Stomach smooth muscle (tissue), 2 donors: Measurements from ENCODE around the gene SPDYE2B.
"Not testable (repeated sequence)": the region's sequence is repeated elsewhere in the genome, so short reads cannot be mapped to it uniquely, and the experiment has no call there.

Source experiments
- H3K27ac ChIP-seq: one replicate; pipeline ENCODE4 v1.7.0; 2013; ENCODE audit warnings: mild to moderate bottlenecking, low read length, inconsistent platforms
- H3K27me3 ChIP-seq, 2 donors: one replicate each; pipeline ENCODE4 v1.7.0; 2013; ENCODE audit warnings: low read length in 2 of 2; ENCODE audit not compliant: insufficient read depth in 2 of 2, control insufficient read depth in 1 of 2
- H3K36me3 ChIP-seq, 2 donors: one replicate each; pipeline ENCODE4 v1.7.0; 2013; ENCODE audit warnings: low read length in 2 of 2; ENCODE audit not compliant: control insufficient read depth in 2 of 2, insufficient read depth in 2 of 2
- H3K4me1 ChIP-seq: one replicate; pipeline ENCODE4 v1.7.0; 2013; ENCODE audit warnings: low read length; ENCODE audit not compliant: control insufficient read depth, insufficient read depth
- H3K4me3 ChIP-seq, 2 donors: one replicate each; pipeline ENCODE4 v1.7.0; 2013; ENCODE audit warnings: low read length in 2 of 2
- H3K9ac ChIP-seq, 2 donors: one replicate each; pipeline ENCODE4 v1.7.0; 2013; ENCODE audit warnings: low read length in 2 of 2, mild to moderate bottlenecking in 1 of 2
- H3K9me3 ChIP-seq, 2 donors: one replicate each; pipeline ENCODE4 v1.7.0; 2013; ENCODE audit warnings: low read length in 2 of 2; ENCODE audit not compliant: control insufficient read depth in 2 of 2
- donor health status: healthy.
- donor health status: Pancreatic carcinoma.

Gene SPDYE2B

GRCh38 chr7:102643404-102643803 lies 6.7 kb upstream of the SPDYE2B start:
- H3K27ac ChIP-seq, H3K4me1 ChIP-seq, H3K9ac ChIP-seq, H3K36me3 ChIP-seq, H3K27me3 ChIP-seq, H3K9me3 ChIP-seq, H3K4me3 ChIP-seq: not testable (repeated sequence)

DNA sequence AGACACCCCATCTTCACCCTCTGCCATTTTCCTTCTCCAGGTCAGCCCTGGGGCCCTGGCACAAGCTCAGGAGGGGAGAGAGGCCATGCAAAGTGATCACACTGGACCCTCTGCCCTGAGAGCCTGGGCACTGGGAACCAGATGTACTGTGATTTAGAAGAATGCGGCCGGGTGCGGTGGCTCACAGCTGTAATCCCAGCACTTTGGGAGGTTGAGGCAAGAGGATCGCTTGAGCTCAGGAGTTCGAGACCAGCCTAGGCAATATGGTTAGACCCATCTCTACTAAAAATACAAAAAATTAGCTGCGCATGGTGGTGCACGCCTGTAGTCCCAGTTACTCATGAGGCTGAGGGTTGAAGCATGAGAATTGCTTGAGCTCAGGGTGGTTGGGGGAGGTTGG lies 2.3 kb upstream of the SPDYE2B start:
- H3K27me3 ChIP-seq, H3K36me3 ChIP-seq, H3K4me1 ChIP-seq, H3K9ac ChIP-seq, H3K4me3 ChIP-seq, H3K9me3 ChIP-seq, H3K27ac ChIP-seq: not testable (repeated sequence)

DNA sequence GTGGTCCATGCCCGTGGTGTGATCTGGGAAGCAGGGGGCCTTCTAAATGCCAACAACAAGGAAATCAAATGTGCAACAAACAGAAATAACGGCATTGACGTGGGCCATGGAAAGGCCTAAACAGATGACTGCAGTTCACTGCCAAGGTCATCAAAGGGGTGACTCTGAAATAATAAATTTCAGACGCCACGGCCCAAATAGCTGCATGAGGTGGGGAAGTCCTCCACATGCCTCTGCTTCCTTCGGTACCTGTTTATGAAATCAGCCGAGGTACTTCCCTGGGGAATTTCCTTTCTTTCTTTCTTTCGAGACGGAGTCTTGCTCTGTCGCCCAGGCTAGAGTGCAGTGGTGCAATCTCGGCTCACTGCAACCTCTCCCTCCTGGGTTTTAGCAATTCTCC lies 14.6 kb downstream of the SPDYE2B start:
- not testable (repeated sequence) for H3K9ac ChIP-seq, H3K36me3 ChIP-seq, H3K27ac ChIP-seq, H3K4me3 ChIP-seq, H3K4me1 ChIP-seq, H3K9me3 ChIP-seq, H3K27me3 ChIP-seq

DNA sequence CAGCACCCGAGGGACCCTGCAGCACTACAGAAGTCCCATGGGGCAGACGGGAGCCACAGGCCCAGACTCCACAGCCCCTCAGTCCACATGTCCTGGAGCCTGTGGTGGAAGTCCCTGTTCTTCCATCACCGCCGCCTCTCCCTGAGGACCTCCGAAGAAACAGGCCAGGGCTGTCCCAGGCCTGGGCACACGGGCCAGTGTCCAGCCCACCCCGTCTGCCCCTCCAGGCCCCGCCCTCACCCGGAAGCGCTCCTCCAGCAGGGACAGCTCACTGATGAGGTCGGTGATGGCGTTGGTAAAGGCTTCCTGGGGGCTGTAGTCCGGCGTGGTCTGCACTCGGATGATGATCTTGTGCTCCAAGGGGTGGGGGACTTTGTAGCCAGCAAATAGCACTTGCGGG lies 16.7 kb downstream of the SPDYE2B start:
- H3K27me3 ChIP-seq, H3K9me3 ChIP-seq, H3K4me3 ChIP-seq, H3K4me1 ChIP-seq, H3K27ac ChIP-seq, H3K9ac ChIP-seq, H3K36me3 ChIP-seq: not testable (repeated sequence)

DNA sequence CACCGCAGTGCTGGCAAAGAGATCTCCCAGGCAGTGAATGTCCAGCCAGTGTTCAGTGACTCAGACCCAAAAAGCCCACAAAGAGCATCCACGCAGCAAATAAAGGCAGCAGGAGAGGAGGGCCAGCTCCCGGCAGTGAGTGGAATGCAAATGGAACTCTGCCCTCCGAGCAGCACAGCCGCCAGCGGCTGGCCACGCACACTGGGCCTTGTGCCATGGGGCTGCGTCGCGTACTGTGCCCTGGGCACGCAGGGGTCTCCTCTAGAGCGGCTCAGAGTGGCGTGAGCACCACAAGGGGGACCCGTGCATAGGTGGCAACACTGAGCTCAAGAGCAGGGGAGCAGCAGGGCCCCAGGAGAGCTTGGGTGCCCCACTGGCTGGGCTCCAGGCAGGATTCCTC lies 17.4 kb downstream of the SPDYE2B start:
- H3K4me1 ChIP-seq, H3K9me3 ChIP-seq, H3K27ac ChIP-seq, H3K4me3 ChIP-seq, H3K9ac ChIP-seq, H3K36me3 ChIP-seq, H3K27me3 ChIP-seq: not testable (repeated sequence)

DNA sequence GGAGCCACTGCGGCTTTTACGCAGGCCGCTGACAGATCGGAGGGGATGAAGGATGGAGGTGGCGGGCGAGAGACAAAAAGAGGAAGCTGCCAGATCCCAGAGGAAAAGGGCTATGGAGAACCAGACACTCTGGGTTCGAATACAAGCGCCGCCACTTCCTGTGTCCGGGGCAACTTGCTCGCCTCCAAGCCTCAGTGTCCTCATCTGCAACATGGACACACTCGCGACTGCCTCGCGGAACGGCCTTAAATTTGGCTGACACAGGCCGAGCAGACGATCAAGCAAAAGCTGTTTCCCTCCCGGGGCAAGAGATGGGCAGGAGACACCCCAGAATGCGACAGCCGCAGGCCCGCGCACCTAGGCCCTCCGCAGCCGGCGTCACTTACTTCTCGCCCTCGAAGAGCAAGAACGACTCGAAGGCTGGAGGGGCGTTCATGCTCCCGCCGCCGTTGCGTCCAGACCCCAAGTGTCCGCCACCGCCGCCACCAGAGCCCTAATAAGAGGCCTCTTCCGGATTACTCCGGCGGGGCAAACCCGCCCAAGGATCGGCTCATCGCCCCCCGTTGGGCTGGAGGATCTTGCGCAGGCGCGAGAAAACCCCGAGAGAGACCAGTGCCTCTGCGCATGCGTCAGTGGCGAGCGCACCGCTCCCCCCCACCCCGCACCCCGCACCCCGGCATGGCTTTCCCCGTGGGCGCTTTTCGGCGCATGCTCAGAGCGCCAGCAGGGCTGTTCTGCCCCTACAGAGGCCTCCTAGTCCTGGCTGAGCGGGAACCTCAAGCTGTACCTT lies 21.2 kb downstream of the SPDYE2B start, which contains the start of gene POLR2J2:
POLR2J2 (minus strand) TSS at position 498 of the 790 bp plus-strand sequence; CDS start at position 436, 62 bp downstream.
- H3K27me3 ChIP-seq, H3K36me3 ChIP-seq, H3K4me1 ChIP-seq, H3K27ac ChIP-seq, H3K9me3 ChIP-seq: not testable (repeated sequence)
- Histone ChIP-seq H3K4me3 (peak within 1 kb of the TSS; percentile 19 to 61), H3K9ac (peak within 1 kb of the TSS in 1 of 2 donors; percentile 57)

DNA sequence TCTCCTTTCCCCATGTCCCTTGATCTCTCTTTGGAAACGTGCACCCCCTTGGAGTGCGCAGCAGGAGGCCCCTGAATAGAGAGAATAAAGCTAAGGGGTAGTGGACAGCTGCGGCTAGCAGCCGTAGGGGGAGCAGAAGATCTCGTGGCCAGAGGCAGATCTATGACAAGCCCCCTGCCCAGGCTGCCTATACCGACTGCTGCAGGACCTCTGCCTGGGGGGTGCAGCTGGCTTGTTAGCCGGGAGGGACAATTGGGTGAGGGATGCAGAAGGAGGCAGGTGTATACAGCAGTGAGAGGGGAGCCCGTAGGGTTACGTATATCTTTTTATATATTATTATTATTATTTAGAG lies 21.8 kb downstream of the SPDYE2B start:
- H3K9ac ChIP-seq, H3K27ac ChIP-seq, H3K9me3 ChIP-seq, H3K36me3 ChIP-seq, H3K4me3 ChIP-seq, H3K4me1 ChIP-seq, H3K27me3 ChIP-seq: not testable (repeated sequence)

GRCh38 chr7:102673447-102674067 lies 23.4 kb downstream of the SPDYE2B start:
- not testable (repeated sequence) for H3K4me3 ChIP-seq, H3K36me3 ChIP-seq, H3K4me1 ChIP-seq, H3K27ac ChIP-seq, H3K9ac ChIP-seq, H3K9me3 ChIP-seq, H3K27me3 ChIP-seq

DNA sequence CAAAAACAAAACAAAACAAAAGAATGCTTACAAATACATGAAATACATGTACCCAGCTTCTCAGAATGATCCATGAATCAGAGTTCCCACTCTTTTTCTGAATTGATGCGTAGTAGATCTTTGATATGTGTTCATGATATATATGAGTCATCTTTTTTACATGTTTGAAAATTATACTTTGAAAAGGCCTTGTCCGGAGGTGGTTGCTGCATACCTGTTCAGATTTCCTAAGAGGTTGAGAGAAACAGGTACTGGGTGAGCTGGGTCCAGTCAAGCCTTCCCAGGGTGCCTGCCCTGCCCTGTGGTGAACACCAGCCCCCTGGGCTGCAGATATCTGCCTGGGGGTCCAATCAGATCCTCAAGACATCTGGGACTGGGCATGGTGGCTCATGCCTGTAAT lies 25.4 kb downstream of the SPDYE2B start:
- H3K27me3 ChIP-seq, H3K9ac ChIP-seq, H3K9me3 ChIP-seq, H3K36me3 ChIP-seq, H3K4me3 ChIP-seq, H3K27ac ChIP-seq, H3K4me1 ChIP-seq: not testable (repeated sequence)

- not testable (repeated sequence) for H3K4me3 ChIP-seq, H3K36me3 ChIP-seq, H3K9me3 ChIP-seq, H3K27ac ChIP-seq, H3K4me1 ChIP-seq, H3K9ac ChIP-seq, H3K27me3 ChIP-seq
Observed at GRCh38 chr7:102680780-102681179, 30.7 kb downstream of the SPDYE2B start.

GRCh38 chr7:102682560-102682959 lies 32.4 kb downstream of the SPDYE2B start:
- not testable (repeated sequence) for H3K27me3 ChIP-seq, H3K4me3 ChIP-seq, H3K9me3 ChIP-seq, H3K27ac ChIP-seq, H3K4me1 ChIP-seq, H3K9ac ChIP-seq, H3K36me3 ChIP-seq
